Astrocyte of the spinal cord (primary cell): Measurements from ENCODE around the gene ZNF330.

Experiments
- DNase-seq: peaks from one replicate; pipeline ENCODE4 v3.0.0; 2011; ENCODE audit warnings: low read depth, low spot score
- H3K4me3 ChIP-seq: 2 replicates; pipeline ENCODE4 v1.5.1; 2011; ENCODE audit warnings: low read depth, mild to moderate bottlenecking, low read length, moderate library complexity
- in situ Hi-C: cut with HindIII; loops from 2 replicates; pipeline ENCODE4 v1.10.0; 2017; ENCODE audit warnings: low sequenced_read_pairs
- TF ChIP-seq, protein P1 (sequence below): IDR thresholded peaks from 2 replicates; pipeline ENCODE4 v1.5.1; 2012; ENCODE audit warnings: low read depth, mild to moderate bottlenecking, low read length, inconsistent platforms

The ZNF330 gene

DNA sequence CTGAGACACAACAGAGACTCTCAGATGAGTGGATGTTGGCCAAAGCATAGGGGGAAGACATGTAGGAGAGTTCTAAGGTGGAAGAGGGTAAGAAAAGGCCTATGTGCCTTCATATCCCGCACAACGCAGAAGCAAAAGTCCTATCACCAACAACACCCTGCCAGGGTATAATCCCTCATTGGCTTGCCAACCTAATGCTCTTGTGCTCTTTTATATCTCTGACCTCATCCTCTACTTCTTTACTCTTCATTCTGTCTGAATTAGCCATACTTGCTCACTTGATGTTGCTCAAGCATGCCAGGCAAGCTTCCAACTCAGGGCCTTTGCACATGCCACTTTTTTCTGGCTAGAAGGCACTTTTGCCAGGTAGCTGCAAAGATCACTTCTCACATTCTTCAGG, 28.1 kb upstream of the ZNF330 start:
- in situ Hi-C loops = no loop called here
- H3K4me3 ChIP-seq = no peak overlapping the region
- DNase-seq = no peak
- TF ChIP-seq, protein P1, sequence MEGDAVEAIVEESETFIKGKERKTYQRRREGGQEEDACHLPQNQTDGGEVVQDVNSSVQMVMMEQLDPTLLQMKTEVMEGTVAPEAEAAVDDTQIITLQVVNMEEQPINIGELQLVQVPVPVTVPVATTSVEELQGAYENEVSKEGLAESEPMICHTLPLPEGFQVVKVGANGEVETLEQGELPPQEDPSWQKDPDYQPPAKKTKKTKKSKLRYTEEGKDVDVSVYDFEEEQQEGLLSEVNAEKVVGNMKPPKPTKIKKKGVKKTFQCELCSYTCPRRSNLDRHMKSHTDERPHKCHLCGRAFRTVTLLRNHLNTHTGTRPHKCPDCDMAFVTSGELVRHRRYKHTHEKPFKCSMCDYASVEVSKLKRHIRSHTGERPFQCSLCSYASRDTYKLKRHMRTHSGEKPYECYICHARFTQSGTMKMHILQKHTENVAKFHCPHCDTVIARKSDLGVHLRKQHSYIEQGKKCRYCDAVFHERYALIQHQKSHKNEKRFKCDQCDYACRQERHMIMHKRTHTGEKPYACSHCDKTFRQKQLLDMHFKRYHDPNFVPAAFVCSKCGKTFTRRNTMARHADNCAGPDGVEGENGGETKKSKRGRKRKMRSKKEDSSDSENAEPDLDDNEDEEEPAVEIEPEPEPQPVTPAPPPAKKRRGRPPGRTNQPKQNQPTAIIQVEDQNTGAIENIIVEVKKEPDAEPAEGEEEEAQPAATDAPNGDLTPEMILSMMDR = no peak

DNA sequence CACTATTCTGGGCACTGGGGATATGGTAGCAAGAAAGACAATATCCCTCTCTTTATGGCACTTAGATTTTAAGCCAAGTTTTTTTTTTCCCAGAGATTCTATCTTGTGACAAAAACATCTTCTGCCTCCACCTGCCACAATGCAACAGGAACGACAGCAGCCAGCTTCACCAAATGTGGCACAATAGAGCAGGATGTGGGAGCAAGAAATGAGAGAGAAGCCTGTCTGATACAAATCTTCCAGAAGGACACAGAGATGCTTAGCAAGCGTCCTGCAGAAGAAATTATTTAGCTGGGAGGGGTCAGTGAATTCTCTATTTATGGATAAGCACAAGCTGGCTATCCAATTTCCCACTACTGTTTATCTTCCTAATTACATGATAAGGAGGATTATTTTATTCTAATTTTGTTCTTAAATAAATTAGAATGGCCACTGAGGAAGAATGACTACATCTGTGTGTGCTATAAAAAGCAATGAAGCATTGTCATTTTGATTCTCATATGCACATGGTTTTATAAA, 27.1 kb upstream of the ZNF330 start:
- no peak for DNase-seq
- TF ChIP-seq, protein P1 = no peak
- in situ Hi-C loops = no loop called here
- no peak overlapping the region for H3K4me3 ChIP-seq

DNA sequence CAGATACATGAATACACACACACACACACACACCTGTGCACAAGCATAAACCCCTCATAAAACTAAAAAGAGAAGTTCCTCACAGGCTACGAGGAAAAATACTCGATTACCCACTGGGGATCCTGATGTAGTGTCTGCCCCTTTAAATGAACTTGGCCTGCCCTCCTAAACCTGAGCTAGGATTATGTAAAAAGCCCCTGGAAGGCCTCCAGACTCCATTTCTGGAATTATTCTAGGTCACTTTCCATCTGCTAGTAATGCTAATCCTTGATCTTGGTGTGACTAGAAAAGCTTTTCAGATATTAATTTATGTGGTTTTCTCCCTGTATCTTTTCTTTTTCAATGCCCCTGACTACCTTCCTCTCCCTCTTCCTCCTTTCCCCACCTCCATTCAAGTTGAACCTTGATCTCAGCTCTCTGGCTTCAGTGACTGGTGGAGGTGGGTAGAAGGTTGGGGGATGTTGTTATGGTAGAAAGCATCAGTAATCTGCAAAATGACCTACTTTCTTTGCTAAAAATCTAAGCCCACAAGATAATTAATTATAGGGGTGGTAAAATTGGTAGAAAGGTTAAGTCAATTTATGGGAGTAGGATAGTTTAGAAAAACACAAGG, 25.5 kb upstream of the ZNF330 start:
- no peak for DNase-seq
- H3K4me3 ChIP-seq = no peak overlapping the region
- TF ChIP-seq, protein P1 = no peak
- in situ Hi-C loops = no loop called here

DNA sequence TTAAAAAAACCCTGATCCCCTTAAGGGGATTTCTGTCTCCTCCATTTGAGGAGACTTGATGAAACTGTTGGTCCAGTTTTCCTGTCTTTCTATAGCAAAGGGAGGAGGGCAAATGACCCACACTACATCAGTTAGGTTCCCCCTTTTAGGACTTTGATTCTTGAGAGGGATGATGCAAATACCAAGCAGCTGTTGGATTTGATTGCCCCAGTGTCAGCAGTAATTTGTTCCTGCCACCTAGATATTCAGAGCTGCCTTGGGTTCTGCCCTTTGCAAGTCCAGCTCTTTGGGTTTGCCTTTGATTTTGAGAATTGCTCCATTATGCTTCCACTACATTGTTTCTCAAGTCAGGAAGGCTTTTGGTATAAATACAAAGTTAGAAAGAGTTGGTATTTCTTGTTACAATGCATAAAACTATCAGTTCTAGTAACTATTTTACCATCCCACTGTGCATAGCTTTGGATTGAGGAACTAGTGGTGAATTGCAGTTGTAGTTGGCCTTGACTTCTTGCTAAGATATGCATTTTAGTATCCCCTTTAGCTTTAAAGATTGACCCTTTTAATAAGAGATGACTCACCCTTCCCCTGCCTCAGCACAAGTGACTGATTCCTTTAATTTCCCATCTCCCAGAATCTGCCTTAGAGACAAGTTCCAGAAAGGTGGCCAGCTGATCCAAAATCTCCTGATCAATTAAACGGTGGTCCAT, 24.3 kb upstream of the ZNF330 start:
- no peak for DNase-seq
- TF ChIP-seq, protein P1 = no peak
- H3K4me3 ChIP-seq = no peak overlapping the region
- in situ Hi-C loops = no loop called here

DNA sequence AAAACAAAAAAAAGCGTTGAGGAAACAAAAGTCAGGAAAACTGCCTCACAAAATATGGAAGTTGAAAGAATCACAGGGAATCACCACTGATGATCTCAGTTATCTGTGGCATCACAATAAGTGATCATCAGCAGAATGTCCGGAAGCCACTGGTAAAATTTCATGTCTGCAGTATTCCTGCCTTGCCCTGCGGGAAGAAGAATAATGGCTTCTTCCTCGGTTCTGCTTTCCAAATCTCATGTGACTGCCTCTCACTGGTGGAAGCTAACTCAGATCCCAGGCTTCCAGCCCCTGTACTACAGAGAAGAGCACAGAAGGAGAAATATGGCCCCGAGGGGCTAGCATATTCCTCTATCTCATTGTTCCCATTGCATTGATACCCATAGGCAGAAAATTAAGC, 12.7 kb upstream of the ZNF330 start:
- DNase-seq = no peak
- in situ Hi-C loops = no loop called here
- TF ChIP-seq, protein P1 = no peak
- no peak overlapping the region for H3K4me3 ChIP-seq

DNA sequence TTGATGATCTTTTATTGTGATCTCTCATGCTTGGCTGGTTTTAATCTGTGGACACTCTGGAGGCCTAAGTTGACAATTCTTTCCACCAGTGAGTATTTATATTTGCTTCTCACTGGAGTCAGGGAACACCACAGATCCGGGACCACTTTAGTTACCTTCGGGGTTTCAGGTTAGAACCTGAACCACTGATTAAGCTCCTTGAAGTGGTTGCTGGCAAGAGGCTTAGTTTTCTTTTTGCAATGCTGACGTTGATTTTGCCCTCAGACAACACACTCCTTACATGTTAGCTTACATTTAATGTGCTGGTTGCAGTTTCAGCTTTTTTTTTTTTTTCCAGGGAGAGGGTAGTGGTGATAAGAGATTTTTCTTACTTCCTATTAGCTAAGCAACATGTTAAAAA, 10.5 kb upstream of the ZNF330 start:
- H3K4me3 ChIP-seq = no peak overlapping the region
- TF ChIP-seq, protein P1 = no peak
- in situ Hi-C loops = no loop called here
- DNase-seq = no peak
